Spleen (tissue), 11 donors: Measurements from ENCODE around the gene NTSR1. TPM values are rescaled to one million over a fixed set of nuclear protein-coding genes. Genes with fewer than 3 reads are reported as not detected.

Experiments
- DNase-seq: peaks from one replicate; pipeline ENCODE4 v3.0.0-alpha.2; 2020
- H3K27ac ChIP-seq, 8 donors: fragments of 200-600 bp; sonication (generic) in 7 of 8; 1 replicate in 4 of 8; 2 replicates in 4 of 8; pipeline versions ENCODE4 v1.5.0 to v1.8.0; 2016 to 2021; ENCODE audit warnings: inconsistent platforms in 4 of 8, mild to moderate bottlenecking in 4 of 8, moderate library complexity in 1 of 8
- H3K27me3 ChIP-seq, 7 donors: fragments of 200-600 bp; sonication (generic) in 6 of 7; replicated peaks in 1 of 7; 1 replicate in 4 of 7; 2 replicates in 3 of 7; pipeline versions ENCODE4 v1.5.0 to v1.8.0; 2016 to 2021; ENCODE audit warnings: inconsistent platforms in 3 of 7, mild to moderate bottlenecking in 1 of 7
- H3K36me3 ChIP-seq, 6 donors: fragments of 200-600 bp; sonication (generic) in 5 of 6; 1 replicate in 4 of 6; 2 replicates in 2 of 6; pipeline versions ENCODE4 v1.5.0 to v1.8.0; 2016 to 2021; ENCODE audit warnings: inconsistent platforms in 2 of 6
- H3K4me1 ChIP-seq, 6 donors: fragments of 200-600 bp; sonication (generic) in 5 of 6; 1 replicate in 3 of 6; 2 replicates in 3 of 6; pipeline versions ENCODE4 v1.5.0 to v1.8.0; 2016 to 2021; ENCODE audit warnings: inconsistent platforms in 3 of 6
- H3K4me3 ChIP-seq, 8 donors: fragments of 200-600 bp; sonication (generic) in 7 of 8; 1 replicate in 4 of 8; 2 replicates in 4 of 8; pipeline versions ENCODE4 v1.5.0 to v1.8.0; 2016 to 2021; ENCODE audit warnings: inconsistent platforms in 4 of 8, mild to moderate bottlenecking in 4 of 8, moderate library complexity in 2 of 8
- H3K9me3 ChIP-seq, 8 donors: fragments of 200-600 bp; sonication (generic) in 7 of 8; 1 replicate in 4 of 8; 2 replicates in 4 of 8; pipeline versions ENCODE4 v1.5.0 to v1.8.0; 2016 to 2021; ENCODE audit warnings: inconsistent platforms in 4 of 8
- POLR2A ChIP-seq, 3 donors: fragments of 450-650 bp; IDR thresholded peaks; one replicate each; pipeline ENCODE4 v1.5.1; 2017; ENCODE audit warnings: antibody characterized with exemption in 3 of 3, mild to moderate bottlenecking in 1 of 3
- POLR2AphosphoS5 ChIP-seq, 3 donors: sonication (generic); formaldehyde crosslinking; IDR thresholded peaks; one replicate each; pipeline ENCODE4 v1.5.1; 2017; ENCODE audit warnings: antibody characterized with exemption in 3 of 3
- WGBS, 5 donors: extraction: QIAGEN DNeasy Blood & Tissue Kit in 3 of 5; methylation state at CpG; one replicate each; pipeline versions ENCODE4 v1.1.5 to v1.1.7; 2013 to 2018; 5-methylcytosine and 5-hydroxymethylcytosine counted together
- intact Hi-C: fragments of 100-400 bp; cut with DNase I; formaldehyde crosslinking; loops from one replicate; pipeline ENCODE4 v1.15.0; 2023; ENCODE audit warnings: low total_unique reads
- polyA plus RNA-seq, 3 donors: library from polyadenylated mRNA; stranded (reverse); fragments of 200-250 nt; gene quantifications; one replicate each; pipeline ENCODE4 v1.2.1, GENCODE V29; 2013
- total RNA-seq, 7 donors: library from RNA; depleted of rRNA in 3 of 7; stranded (reverse); fragments of >200 nt in 3 of 7; fragmentation: NEBNext Ultra II Directional in 4 of 7; extraction: Animal tissue kit (Norgen Biotek cat#: 25700) in 4 of 7; gene quantifications; one replicate each; pipeline versions ENCODE4 v1.1.0 to v1.2.1, GENCODE V29; 2016 to 2021
- TF ChIP-seq, protein P1 (sequence below), 11 experiments: fragments of 200-600 bp in 7 of 11; fragments of 450-650 bp in 4 of 11; sonication (generic) in 4 of 11; IDR thresholded peaks in 8 of 11; conservative IDR thresholded peaks in 3 of 11; 1 replicate in 7 of 11; 2 replicates in 4 of 11; pipeline versions ENCODE4 v1.4.0 to v1.8.0; 2016 to 2021; ENCODE audit warnings: antibody characterized with exemption in 11 of 11, inconsistent platforms in 4 of 11, mild to moderate bottlenecking in 1 of 11
- donor health status: healthy with polysubstance abuse.
- donor health status: DM: no; HTN: no; CAD: no; lungs with moderate emphysema.
- donor health status: DM: no; HTN: no; CAD: no.
- donor health status: Bipolar disorder and iron deficiency.
- donor health status: healthy.
- donor health status: DM: no; HTN: no; CAD: no.
- donor health status: DM: yes; HTN: yes; CAD: no.

NTSR1 gene
- total and polyA plus RNA-seq, 10 donors = 0.14 to 5.7 (median 0.71) TPM

GRCh38 chr20:62758226-62758912, 49.7 kb downstream of the NTSR1 start:
- Histone ChIP-seq H3K27me3 (peaks cover 0 to 69% (median 0%) of the 10 kb centered on the region in 7 donors), H3K27ac (no peak overlapping the region), H3K4me3 (no peak overlapping the region), H3K36me3 (no peaks in the 10 kb centered on the region), H3K4me1 (no peaks in the 10 kb centered on the region), H3K9me3 (no peaks in the 10 kb centered on the region)
- DNase-seq = peak; percentile 25
- 79 to 86% (median 82%) methylated on average over 10 to 16 of the region's 16 CpGs for WGBS, 5 donors
- TF ChIP-seq POLR2AphosphoS5 (IDR thresholded peaks at IDR 0.05) = no peak
- no peak for TF ChIP-seq POLR2A (IDR thresholded peaks at IDR 0.05)
- TF ChIP-seq, protein P1, sequence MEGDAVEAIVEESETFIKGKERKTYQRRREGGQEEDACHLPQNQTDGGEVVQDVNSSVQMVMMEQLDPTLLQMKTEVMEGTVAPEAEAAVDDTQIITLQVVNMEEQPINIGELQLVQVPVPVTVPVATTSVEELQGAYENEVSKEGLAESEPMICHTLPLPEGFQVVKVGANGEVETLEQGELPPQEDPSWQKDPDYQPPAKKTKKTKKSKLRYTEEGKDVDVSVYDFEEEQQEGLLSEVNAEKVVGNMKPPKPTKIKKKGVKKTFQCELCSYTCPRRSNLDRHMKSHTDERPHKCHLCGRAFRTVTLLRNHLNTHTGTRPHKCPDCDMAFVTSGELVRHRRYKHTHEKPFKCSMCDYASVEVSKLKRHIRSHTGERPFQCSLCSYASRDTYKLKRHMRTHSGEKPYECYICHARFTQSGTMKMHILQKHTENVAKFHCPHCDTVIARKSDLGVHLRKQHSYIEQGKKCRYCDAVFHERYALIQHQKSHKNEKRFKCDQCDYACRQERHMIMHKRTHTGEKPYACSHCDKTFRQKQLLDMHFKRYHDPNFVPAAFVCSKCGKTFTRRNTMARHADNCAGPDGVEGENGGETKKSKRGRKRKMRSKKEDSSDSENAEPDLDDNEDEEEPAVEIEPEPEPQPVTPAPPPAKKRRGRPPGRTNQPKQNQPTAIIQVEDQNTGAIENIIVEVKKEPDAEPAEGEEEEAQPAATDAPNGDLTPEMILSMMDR (IDR thresholded peaks at IDR 0.05 in 8 of 11, conservative IDR thresholded peaks at IDR 0.05 in 3 of 11) = no peak
- intact Hi-C loops = no loop called here

DNA sequence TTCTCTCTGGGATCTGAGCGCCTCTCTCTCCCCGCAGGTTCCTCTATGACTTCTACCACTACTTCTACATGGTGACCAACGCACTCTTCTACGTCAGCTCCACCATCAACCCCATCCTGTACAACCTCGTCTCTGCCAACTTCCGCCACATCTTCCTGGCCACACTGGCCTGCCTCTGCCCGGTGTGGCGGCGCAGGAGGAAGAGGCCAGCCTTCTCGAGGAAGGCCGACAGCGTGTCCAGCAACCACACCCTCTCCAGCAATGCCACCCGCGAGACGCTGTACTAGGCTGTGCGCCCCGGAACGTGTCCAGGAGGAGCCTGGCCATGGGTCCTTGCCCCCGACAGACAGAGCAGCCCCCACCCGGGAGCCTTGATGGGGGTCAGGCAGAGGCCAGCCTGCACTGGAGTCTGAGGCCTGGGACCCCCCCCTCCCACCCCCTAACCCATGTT, 51.4 kb downstream of the NTSR1 start:
- intact Hi-C loops = no loop called here
- DNase-seq = peak; percentile 70
- TF ChIP-seq, protein P1 (IDR thresholded peaks at IDR 0.05 in 8 of 11, conservative IDR thresholded peaks at IDR 0.05 in 3 of 11) = no peak
- TF ChIP-seq POLR2A (IDR thresholded peaks at IDR 0.05) (no peak), POLR2AphosphoS5 (IDR thresholded peaks at IDR 0.05) (peak in 1 of 3 donors; percentile 54)

GRCh38 chr20:62760471-62760855, 51.8 kb downstream of the NTSR1 start:
- peaks cover 0 to 76% (median 10%) of the 10 kb centered on the region in 7 donors for H3K27me3 ChIP-seq
- H3K9me3 ChIP-seq = no peaks in the 10 kb centered on the region
- no peak for TF ChIP-seq POLR2AphosphoS5 (IDR thresholded peaks at IDR 0.05)
- no peak for TF ChIP-seq POLR2A (IDR thresholded peaks at IDR 0.05)
- TF ChIP-seq, protein P1 (IDR thresholded peaks at IDR 0.05 in 8 of 11, conservative IDR thresholded peaks at IDR 0.05 in 3 of 11) = no peak
- DNase-seq = peak; percentile 45
- 65 to 84% (median 80%) methylated on average over 10 to 11 of the region's 11 CpGs for WGBS, 5 donors
- H3K4me3 ChIP-seq = no peak overlapping the region
- intact Hi-C loops = no loop called here
- no peaks in the 10 kb centered on the region for H3K4me1 ChIP-seq
- peak overlapping the region in 1 of 8 donors; percentile 46 for H3K27ac ChIP-seq
- no peaks in the 10 kb centered on the region for H3K36me3 ChIP-seq

More for the DNA sequence above, 51.4 kb downstream of the NTSR1 start:
- peaks cover 0 to 71% (median 10%) of the 10 kb centered on the region in 7 donors for H3K27me3 ChIP-seq
- no peak overlapping the region for H3K4me3 ChIP-seq
- H3K36me3 ChIP-seq = no peaks in the 10 kb centered on the region
- no peaks in the 10 kb centered on the region for H3K4me1 ChIP-seq
- whole genome bisulfite sequencing, 5 donors = 70 to 88% (median 73%) methylated on average over 19 to 20 of the region's 20 CpGs
- no peaks in the 10 kb centered on the region for H3K9me3 ChIP-seq
- peak overlapping the region in 2 of 8 donors; percentile 38 to 46 for H3K27ac ChIP-seq
